H1 (cell line): ENCODE results near the gene SLC66A2. TPM values are rescaled to one million over a fixed set of nuclear protein-coding genes. Genes with fewer than 3 reads are reported as not detected.

Experiments used
- ATF2 ChIP-seq: IDR thresholded peaks from 2 replicates; pipeline ENCODE4 v1.6.1; 2012; ENCODE audit warnings: low read length, inconsistent platforms
- CHD2 ChIP-seq: IDR thresholded peaks from 2 replicates; pipeline ENCODE4 v1.6.1; 2012; ENCODE audit warnings: low read length, improper control_type of control experiment
- CHD7 ChIP-seq: fragments of 300-600 bp; sonication (generic); IDR thresholded peaks from 2 replicates; pipeline ENCODE4 v1.7.1; 2012; ENCODE audit warnings: low read length, moderate library complexity, mild to moderate bottlenecking, inconsistent platforms; ENCODE audit not compliant: insufficient replicate concordance
- EZH2 ChIP-seq: fragments of 200-600 bp; sonication (generic); IDR thresholded peaks from 2 replicates; pipeline ENCODE4 v1.7.1; 2012; ENCODE audit warnings: low read depth, mild to moderate bottlenecking, moderate library complexity, low read length, inconsistent platforms; ENCODE audit not compliant: severe bottlenecking
- GTF2F1 ChIP-seq: IDR thresholded peaks from 2 replicates; pipeline ENCODE4 v1.6.1; 2012; ENCODE audit warnings: low read depth, low read length, improper control_type of control experiment, borderline replicate concordance
- RBBP5 ChIP-seq: IDR thresholded peaks from 2 replicates; pipeline ENCODE4 v1.7.1; 2012; ENCODE audit warnings: low read depth, mild to moderate bottlenecking, inconsistent platforms, low read length, moderate library complexity, borderline replicate concordance
- SAP30 ChIP-seq: fragments of 300-600 bp; sonication (generic); IDR thresholded peaks from 2 replicates; pipeline ENCODE4 v1.7.1; 2012; ENCODE audit warnings: low read length, moderate library complexity, mild to moderate bottlenecking, inconsistent platforms; ENCODE audit not compliant: insufficient read depth, insufficient replicate concordance
- SIN3A ChIP-seq, 2 experiments: IDR thresholded peaks in 1 of 2; conservative IDR thresholded peaks in 1 of 2; 2 replicates each; pipeline ENCODE4 v1.6.1; 2011 to 2012; ENCODE audit warnings: low read length in 2 of 2, improper control_type of control experiment in 1 of 2, low read depth in 1 of 2, mild to moderate bottlenecking in 1 of 2
- SP2 ChIP-seq: IDR thresholded peaks from 2 replicates; pipeline ENCODE4 v1.6.1; 2012; ENCODE audit warnings: mild to moderate bottlenecking, low read length, inconsistent platforms
- SP4 ChIP-seq: IDR thresholded peaks from 2 replicates; pipeline ENCODE4 v1.6.1; 2012; ENCODE audit warnings: low read length, inconsistent platforms
- polyA plus RNA-seq, 7 experiments: library from polyadenylated mRNA; depleted of rRNA in 3 of 7; stranded (reverse) in 5 of 7; unstranded in 2 of 7; fragments of >200 nt in 5 of 7; fragments of 200-250 nt in 2 of 7; gene quantifications; 1 replicate in 5 of 7; 2 replicates in 1 of 7; 4 replicates in 1 of 7; pipeline versions ENCODE4 v1.2.1 to v1.2.3, GENCODE V29; 2011 to 2013; ENCODE audit warnings: missing spikeins in 2 of 7, mixed read lengths in 2 of 7
- total RNA-seq: library from RNA; stranded (reverse); fragmentation: NEBNext Ultra II Directional; extraction: Animal tissue kit (Norgen Biotek cat#: 25700); gene quantifications from 2 replicates; pipeline ENCODE4 v1.2.1, GENCODE V29; 2021

SLC66A2 gene
- total and polyA plus RNA-seq, 2 of the 8 experiments (the other 6 are each of a cell fraction or from before 2014, with no cell fraction given): 15.0 to 18.9 TPM

GRCh38 chr18:79902075-79902474 lies 49.4 kb downstream of the SLC66A2 start (continued):
- TF ChIP-seq CHD7: no peak
- TF ChIP-seq SIN3A (conservative IDR thresholded peaks at IDR 0.05 in 1 of 2, IDR thresholded peaks at IDR 0.05 in 1 of 2; ENCODE audit: low read depth in 1 of 2, low read length in 2 of 2): no peak
- no peak for TF ChIP-seq EZH2
- TF ChIP-seq CHD2: no peak
- no peak for TF ChIP-seq SP4
- no peak for TF ChIP-seq ATF2
- no peak for TF ChIP-seq SP2
- TF ChIP-seq GTF2F1: no peak
- TF ChIP-seq RBBP5: no peak
- TF ChIP-seq SAP30: no peak
